Measurements from ENCODE around the gene C12orf57.

The C12orf57 gene

DNA sequence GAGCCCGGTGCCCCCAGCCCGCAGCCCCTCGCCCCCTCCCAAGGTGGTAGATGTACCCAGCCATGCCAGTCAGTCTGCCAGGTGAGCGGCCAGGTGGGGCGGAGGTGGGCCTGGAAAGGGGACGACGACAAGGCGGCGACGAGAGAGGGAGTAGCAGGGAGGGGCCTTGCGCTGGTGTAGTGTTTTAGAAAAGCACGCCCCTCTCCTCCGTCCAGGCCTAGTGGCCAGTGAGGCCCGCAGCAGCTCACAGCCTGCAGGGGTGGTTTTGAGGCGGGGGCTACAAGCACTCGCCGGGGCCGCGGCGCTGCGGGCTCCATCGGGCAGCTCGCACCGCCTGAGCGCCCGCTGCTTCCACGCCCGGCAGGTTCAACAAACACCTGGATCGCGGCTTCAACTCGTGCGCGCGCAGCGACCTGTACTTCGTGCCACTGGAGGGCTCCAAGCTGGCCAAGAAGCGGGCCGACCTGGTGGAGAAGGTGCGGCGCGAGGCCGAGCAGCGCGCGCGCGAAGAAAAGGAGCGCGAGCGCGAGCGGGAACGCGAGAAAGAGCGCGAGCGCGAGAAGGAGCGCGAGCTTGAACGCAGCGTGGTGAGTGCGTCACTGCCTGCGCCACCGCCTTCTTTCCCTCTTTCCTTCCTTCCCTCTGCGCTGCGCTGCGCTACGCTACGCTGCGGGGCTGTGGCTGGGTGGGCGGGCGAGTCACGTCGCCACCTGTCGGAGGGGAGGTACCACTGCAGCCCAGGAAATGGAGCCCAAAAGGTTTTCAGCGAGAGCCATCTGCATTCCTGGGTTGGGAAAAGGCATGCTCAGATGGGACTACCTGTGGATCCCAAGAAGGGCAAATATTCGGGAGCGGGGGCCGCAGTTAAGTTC is 6.1 kb upstream of the C12orf57 start:
- ATAC-seq (peak; percentile 89), DNase-seq (peak; percentile 93)

DNA sequence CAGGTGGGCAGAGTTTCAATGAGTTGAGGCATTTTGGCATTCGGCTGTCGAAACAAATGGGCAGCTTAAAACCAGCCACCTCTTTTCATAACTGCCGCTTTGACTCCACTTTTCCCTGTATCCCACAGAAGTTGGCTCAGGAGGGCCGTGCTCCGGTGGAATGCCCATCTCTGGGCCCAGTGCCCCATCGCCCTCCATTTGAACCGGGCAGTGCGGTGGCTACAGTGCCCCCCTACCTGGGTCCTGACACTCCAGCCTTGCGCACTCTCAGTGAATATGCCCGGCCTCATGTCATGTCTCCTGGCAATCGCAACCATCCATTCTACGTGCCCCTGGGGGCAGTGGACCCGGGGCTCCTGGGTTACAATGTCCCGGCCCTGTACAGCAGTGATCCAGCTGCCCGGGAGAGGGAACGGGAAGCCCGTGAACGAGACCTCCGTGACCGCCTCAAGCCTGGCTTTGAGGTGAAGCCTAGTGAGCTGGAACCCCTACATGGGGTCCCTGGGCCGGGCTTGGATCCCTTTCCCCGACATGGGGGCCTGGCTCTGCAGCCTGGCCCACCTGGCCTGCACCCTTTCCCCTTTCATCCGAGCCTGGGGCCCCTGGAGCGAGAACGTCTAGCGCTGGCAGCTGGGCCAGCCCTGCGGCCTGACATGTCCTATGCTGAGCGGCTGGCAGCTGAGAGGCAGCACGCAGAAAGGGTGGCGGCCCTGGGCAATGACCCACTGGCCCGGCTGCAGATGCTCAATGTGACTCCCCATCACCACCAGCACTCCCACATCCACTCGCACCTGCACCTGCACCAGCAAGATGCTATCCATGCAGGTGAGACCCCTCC is 5.2 kb upstream of the C12orf57 start:
- DNase-seq, result no peak
- no peak for ATAC-seq

DNA sequence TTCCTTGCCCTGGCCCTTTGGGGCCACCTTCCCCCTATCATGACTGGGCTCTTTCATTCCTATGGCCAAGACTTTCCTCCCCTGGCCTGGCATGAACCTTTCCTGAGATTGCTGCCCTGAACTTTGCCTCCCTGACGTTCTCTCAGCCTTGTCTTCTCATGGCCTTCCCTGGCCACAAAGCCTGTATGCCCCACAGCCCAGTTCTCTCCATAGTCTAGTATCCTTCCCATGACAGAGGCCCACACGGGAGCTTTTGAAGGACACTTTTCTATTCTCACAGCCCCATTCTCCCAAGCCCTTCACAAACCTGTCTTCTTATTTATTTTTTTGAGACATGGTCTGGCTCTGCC is 4.7 kb upstream of the C12orf57 start:
- ATAC-seq, result no peak

DNA sequence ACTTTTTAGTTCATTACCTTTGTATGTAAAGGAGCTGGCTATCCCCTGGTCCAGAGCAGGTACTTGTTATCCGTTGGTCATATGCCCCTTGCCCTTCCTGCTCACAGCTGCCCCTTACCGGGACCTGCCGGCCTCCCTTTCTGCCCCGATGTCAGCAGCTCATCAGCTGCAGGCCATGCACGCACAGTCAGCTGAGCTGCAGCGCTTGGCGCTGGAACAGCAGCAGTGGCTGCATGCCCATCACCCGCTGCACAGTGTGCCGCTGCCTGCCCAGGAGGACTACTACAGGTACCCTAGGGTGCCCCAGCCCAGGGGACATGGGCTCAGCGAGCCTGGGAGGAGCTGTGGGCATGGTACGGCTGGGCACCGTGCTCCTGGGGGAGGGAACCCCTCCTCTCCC is 2.6 kb upstream of the C12orf57 start:
- ATAC-seq (no peak), DNase-seq (no peak)

More for the DNA sequence above, 4.7 kb upstream of the C12orf57 start:
- no peak for DNase-seq

DNA sequence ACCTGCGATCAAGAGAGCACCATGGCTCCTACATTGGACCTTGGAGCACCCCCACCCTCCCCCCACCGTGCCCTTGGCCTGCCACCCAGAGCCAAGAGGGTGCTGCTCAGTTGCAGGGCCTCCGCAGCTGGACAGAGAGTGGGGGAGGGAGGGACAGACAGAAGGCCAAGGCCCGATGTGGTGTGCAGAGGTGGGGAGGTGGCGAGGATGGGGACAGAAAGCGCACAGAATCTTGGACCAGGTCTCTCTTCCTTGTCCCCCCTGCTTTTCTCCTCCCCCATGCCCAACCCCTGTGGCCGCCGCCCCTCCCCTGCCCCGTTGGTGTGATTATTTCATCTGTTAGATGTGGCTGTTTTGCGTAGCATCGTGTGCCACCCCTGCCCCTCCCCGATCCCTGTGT is 2.0 kb upstream of the C12orf57 start:
- ATAC-seq (no peak), DNase-seq (no peak)

DNA sequence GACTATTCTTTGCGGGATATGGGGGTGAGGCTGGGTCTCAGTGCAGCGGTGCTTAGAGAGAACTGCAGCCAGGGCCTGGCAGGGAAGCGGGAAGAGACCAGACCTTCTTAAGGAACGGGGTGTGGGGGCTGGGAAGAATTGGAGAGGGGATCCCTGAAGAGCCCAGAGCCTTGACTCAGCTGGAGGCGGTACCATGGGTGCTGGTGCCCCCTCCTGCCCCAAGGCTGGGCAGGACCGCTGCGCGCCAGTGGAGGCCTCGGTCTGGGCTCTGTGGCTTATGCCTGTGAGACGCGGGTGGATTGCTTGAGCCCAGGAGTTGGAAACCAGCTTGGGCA is 1.5 kb upstream of the C12orf57 start:
- no peak for DNase-seq
- no peak for ATAC-seq

DNA sequence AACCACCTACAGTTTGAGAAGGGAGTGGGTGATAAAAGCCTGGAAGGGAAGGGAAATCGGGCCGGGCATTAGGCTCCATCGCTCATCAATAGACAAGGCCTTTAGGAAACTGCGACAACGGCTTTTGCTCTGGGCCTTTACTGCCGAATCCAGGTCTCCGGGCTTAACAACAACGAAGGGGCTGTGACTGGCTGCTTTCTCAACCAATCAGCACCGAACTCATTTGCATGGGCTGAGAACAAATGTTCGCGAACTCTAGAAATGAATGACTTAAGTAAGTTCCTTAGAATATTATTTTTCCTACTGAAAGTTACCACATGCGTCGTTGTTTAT is 467 bp upstream of the C12orf57 start:
- DNase-seq (peak; percentile 72), ATAC-seq (peak; percentile 24)

DNA sequence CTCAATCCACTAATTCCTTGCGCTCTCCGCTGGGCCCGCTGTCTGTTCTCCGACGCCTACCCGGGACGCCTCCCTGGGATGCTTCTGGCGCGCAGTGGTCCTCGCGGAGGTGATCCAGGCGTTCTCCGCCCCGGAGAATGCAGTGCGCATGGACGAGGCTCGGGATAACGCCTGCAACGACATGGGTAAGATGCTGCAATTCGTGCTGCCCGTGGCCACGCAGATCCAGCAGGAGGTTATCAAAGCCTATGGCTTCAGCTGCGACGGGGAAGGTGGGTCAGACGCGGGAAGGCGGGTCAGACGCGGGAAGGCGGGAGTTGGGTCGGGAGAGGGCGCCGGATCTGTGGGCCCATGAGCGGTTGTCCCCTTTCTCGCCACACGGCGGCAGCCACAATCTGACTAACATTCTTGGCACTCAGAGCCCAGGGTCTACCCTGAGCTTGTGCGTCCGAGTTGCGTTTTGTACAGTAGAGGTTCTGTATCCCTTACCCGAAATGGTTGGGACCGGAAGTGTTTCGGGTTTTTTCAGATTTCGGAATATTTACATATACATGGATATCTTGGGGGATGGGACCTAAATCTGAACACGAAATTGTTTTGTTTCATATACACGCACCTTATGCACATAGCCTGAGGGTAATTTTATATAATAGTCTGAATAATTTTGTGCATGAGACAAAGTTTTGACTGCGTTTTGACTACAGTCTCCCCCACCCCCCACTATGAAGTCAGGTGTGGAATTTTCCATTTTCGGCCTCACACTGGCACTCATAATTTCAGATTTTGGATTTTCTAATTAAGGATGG is 762 bp downstream of the C12orf57 start:
- DNase-seq, result peak; percentile 89
- ATAC-seq, result peak; percentile 57

DNA sequence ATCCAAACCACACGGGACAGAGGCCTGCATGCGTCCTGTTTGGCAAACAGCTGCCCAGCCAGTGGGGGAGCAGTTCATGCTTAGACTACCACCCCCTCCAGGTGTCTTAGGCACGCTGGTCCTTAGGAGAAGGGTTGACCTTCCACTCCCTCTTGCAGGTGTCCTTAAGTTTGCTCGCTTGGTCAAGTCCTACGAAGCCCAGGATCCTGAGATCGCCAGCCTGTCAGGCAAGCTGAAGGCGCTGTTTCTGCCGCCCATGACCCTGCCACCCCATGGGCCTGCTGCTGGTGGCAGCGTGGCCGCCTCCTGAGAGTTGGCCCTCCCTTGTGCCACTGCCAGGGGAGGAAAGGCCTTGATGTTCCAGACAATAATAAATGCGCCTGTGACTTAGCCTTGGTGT is 1.8 kb downstream of the C12orf57 start:
- ATAC-seq, result no peak
- DNase-seq, result no peak

DNA sequence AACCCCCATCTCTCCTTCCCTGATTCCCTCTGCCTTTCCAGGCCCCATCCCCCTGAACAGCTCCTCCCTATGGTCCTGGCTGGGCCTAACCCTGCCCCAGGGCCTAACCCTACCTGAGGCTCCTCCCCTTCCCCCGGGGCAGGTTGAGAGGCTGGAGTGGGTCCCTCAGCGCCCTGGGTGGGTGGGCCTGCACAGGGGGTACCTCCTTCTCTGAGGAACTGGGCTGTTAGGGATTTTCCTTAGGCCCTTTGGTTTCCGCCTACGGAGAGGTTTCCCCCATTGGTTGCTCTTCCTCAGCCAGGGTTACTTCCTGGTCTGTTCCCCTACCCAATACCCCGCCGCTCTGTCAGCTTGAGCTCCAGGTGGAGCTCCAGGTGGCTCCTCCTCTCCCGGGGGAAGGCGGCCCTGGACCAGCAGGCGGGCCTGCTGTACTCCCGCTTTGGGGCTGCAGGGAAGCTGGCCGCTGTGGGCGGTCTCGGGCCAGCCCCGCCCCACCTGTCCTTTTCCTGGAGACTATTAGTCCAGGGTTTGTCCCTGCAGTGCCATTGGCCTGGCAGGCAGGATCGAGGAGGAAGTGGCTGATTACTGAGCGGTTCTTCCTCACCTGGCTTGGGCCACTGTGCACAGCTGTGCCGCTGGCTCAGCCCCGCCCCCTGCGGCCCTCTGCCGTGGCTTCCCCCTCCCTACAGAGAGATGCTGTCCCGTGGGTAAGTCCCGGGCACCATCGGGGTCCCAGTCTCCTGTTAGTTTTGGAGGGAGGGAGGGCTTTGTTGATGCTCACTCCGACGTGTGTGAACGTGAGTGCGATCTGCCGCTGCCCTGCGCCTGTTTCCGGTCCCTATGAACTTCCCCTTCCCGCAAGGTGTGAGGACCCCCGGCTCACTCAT is 2.5 kb downstream of the C12orf57 start:
- ATAC-seq (peak; percentile 14), DNase-seq (peak; percentile 77)

DNA sequence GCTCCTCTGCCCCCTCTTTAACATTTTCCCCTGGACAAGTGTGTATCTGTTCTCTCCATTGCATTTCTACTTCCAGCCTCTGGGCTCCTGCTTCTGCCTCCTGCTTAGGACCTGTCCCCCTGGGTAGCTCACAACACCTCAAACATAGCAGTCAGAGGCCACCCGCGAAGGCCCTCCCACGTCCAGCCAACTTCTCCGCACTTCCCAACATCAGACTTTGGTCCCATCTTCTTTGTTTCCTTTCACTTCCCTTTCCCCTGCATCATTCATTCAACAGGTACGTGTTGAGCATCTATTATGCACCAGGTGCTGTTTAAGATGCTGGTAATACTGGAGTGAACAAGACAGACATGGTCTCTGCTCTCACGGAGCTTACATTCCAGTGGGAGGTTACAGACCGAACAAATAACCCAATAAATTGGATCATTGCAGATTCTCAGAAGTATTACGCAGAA is 3.1 kb downstream of the C12orf57 start:
- DNase-seq (no peak), ATAC-seq (no peak)

DNA sequence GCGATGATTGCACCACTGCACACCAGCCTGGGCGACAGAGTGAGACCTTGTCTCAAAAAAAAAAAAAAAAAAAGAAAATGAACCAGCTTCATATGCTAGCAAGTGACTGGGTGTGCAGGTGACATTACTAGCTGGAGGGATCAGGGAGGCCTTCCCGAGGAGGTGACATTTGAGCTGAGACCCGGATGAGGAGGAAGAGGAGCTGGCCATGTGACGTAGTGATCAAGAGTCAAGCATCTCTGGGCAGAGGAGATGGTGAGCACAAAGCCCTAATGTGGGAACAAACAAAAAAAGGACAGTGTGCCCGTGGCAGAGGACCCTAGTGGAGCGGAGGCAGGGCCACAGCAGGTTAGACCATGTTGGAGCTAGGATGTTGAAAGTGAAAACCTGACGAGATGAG is 3.8 kb downstream of the C12orf57 start:
- DNase-seq (no peak), ATAC-seq (no peak)

DNA sequence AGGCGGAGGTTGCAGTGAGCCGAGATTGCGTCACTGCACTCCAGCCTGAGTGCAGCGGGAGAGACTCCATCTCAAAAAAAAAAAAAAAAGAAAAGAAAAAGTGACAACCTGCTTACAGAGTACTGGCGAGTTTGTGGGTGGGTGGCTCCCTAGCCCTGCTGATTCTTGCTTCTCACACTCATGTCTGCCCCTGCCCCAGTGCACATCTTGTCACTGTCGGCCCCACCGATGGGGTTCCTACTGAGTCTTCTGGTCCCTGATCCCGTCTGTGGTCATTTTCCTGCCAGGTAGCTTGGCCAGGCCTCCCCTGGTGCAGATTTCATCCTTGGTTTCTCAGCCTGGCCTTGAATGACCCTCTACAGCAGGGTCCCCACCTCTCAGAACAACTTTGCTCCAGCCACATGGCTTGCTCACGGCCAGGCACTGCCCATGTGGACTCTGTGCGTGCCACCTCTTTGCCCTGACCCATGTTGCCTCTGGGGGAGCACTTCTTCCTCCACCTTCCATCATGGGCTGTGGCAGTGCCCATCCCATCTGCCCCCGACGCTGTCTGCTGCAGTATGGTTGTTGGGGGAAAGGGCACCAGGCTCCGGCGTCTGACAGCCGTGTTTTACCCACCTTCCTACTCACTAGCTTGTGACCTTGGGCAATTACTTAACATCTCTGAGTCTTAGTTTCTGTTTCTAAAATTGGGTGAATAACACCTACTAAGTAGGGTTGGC is 5.2 kb downstream of the C12orf57 start:
- peak; percentile 2 for ATAC-seq
- peak; percentile 55 for DNase-seq

DNA sequence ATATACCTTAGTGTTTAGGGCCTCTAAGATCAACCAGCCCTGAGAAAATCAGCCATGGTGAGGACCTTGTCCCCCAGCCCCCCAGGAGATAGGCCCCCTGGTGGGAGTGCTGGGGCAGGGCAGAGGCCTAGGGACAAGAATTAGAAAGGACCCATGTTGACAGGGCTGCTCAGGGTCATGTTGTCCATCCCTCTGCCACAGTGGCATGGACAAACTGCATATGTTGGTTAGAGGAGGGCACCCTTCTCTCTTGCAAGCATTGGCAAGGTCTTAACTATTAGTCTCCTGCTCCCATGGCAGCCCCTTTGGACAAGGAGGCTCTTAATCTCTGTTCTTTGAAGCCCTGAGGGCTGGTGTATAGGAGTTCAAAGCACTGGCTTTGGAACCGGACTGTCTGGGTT is 6.6 kb downstream of the C12orf57 start:
- no peak for ATAC-seq
- DNase-seq, result peak; percentile 62

DNA sequence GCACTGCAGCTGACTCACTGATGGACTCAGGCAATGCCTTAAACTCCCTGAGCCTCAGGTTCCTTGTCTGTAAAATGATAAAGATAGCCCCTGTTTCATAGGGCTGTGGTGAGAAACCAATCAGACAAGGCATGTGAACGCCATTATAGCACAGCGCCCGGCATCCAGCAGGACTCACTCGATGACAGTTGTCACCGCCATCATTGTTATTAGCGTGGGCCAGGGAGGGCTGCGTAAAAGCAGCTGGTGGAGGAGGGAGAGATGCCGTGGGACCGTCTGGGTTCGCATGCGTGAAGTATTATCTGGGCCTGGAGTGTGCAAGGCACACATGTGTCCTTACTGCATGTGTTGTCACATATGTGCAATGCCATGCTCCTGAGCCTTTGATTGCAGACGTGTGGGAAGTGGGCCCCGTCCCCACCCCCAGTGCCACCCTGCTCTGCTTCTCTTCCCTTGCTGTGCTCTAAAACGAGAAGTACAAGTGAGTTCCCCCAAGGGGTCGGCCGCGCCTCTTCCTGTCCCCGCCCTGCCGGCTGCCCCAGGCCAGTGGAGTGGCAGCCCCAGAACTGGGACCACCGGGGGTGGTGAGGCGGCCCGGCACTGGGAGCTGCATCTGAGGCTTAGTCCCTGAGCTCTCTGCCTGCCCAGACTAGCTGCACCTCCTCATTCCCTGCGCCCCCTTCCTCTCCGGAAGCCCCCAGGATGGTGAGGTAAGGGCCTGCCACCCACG is 7.2 kb downstream of the C12orf57 start, which contains the start of gene PTPN6:
Gene PTPN6 (plus strand): TSS at position 546 of the 730 bp plus-strand sequence. CDS start 157 bp downstream, at position 703.
- ATAC-seq (peak; percentile 34), DNase-seq (peak; percentile 81)

DNA sequence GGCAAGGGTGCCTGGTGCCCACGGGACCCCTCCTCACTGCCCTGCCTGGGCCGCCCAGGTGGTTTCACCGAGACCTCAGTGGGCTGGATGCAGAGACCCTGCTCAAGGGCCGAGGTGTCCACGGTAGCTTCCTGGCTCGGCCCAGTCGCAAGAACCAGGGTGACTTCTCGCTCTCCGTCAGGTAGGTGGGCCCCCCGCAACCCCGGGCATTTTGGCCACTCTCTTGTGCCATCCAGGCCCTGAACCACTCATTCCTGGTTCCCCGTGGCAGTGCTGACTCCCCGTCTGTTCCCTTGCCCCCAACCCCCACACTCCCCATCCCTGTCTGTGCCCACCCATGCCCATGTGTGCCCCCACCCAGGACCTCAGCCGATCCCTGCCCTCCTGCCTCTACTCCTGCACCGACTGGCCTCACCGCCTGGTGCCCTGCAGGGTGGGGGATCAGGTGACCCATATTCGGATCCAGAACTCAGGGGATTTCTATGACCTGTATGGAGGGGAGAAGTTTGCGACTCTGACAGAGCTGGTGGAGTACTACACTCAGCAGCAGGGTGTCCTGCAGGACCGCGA is 7.8 kb downstream of the C12orf57 start:
- DNase-seq (peak; percentile 51), ATAC-seq (no peak)

DNA sequence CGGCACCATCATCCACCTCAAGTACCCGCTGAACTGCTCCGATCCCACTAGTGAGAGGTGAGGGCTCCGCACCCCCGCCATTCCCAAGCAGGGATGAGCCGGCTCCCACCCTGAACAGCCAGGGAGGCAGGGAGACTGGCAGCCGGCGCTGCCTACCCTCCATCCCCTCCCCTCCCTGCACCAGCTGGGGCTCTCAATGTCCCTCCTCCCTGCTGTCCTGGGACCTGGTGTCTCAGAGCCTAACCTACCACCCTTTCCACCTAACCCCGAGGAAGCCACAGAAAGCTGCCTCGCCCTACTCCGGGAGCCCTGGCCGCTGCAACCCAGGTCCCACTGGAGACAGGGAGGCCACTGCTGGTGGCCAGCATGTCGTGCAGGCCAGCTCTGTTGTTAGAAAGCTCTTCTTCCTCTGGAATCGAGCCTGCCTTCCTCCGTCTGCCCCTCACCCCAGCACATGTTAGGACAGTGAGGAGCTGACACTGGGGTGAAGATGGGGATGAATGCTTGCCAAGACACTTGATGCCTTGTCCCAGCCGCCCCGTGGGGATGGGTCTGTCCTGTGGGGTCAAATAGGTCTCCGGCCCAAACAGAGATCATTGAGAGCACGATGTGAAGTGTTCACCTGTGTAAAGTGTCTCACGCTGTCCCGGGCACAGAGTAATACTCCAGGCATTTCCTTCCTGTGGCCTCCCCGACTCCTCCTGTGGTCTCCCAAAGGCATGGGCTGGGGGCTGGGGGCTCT is 8.5 kb downstream of the C12orf57 start:
- peak; percentile 39 for DNase-seq

DNA sequence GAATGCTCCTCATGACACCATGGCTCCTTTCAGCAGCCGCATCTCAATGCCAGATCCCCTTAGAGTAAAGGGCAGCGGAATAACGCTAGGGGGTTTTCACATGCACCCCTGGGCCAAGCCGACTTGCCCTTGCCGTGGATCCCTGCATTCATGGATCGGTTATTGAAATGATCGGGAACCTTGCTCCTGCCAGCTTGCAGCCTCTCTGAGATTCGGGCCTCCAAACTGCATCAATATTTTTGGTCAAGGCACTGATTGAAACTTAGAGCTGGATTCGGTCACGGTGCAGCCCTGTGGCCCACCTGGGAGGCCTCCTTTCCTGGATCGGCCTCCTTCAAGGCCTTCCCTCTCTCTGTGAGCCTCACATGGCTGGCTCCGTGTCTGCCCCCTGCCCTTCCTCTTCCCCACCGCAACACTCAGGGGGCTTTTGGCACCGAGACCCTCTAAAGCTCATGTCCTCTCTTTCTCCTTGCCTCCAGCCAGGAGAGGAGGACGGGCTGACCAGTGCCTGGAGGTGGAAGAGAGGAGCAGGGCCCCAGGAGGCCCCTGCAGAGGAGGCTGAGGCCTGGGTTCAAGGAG is 9.1 kb downstream of the C12orf57 start:
- ATAC-seq (no peak), DNase-seq (peak; percentile 49)

More for the DNA sequence above, 8.5 kb downstream of the C12orf57 start:
- no peak for ATAC-seq

Data from stimulated activated naive CD8-positive, alpha-beta T cell treated with anti-CD3 and anti-CD28 coated beads, Interleukin-15, Interleukin-2, amounts not matched to agents 100 U/mL and 50 U/mL, for 24 hours (primary cell).